ENCODE results near the gene CREBL2. TPM values are rescaled to one million over a fixed set of nuclear protein-coding genes. Genes with fewer than 3 reads are reported as not detected.
A peak's percentile ranks its signal among the peaks of the same experiment; 100 is the strongest.

CREBL2 gene
- total and polyA plus RNA-seq, 10 of the 15 experiments (the other 5 are each of a cell fraction or from before 2014, with no cell fraction given) = 4.6 to 19.1 (median 13.5) TPM

DNA sequence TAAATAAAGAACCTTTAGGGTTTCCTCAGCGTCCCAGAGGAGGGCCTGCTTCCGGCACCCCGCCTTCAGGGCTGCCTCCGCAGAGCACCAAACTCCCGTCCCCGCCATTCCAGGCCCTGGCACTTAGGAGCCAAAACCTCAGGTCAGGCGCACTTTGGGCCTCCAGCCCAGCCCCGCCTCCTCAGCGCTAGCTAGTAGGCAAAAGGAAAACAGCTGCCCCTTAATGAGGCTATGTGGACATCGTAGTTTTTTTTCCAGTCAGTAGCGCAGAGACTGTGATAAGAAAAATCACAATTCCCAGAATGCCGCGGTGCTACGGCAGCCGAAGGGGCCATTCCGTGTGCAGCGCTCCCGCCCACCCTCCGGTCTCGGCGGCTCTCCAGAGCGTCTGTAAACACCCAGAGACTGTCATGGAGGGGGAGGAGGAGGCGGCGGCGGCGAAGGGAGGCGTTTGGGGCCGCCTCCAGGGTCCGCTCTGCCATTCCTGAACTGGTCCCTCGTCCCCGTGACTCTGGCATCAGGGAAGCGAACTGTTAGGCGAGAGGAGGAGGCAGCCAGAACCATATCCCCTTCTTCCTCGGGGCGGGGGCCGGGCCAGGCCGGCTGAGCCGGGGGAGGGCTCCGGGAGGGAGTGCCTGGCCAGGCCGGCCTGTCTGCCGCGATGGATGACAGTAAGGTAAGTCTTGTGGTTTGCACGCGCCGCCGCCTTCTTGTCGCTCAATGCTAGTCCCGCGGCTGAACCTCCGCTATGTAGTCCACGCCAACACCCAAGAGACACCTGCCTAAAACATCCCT lies at the start of gene CREBL2 (continued):
- TF ChIP-seq ZBTB33 (IDR thresholded peaks at IDR 0.05) (no peak), SIN3A (IDR thresholded peaks at IDR 0.05; ENCODE audit: low read depth, low read length) (peak; percentile 89), E2F4 (IDR thresholded peaks at IDR 0.05; ENCODE audit: low read depth, low read length) (0 out of 2 replicates have a peak, but pooled peaks have one; percentile 20), CHD1 (IDR thresholded peaks at IDR 0.05; ENCODE audit: low read depth, low read length) (no peak), DPF2 (IDR thresholded peaks at IDR 0.05) (peak; percentile 20), HCFC1 (IDR thresholded peaks at IDR 0.05; ENCODE audit: low read length) (peak; percentile 92), MXI1 (IDR thresholded peaks at IDR 0.05; ENCODE audit: low read depth, low read length) (peak; percentile 76), YY1 (IDR thresholded peaks at IDR 0.05; ENCODE audit: low read depth, low read length) (peak; percentile 87), ZSCAN29 (IDR thresholded peaks at IDR 0.05) (no peak), PAX5 (IDR thresholded peaks at IDR 0.05; ENCODE audit: borderline replicate concordance, low read depth, low read length) (0 out of 2 replicates have a peak, but pooled peaks have one; percentile 8), ZNF384 (IDR thresholded peaks at IDR 0.05; ENCODE audit: borderline replicate concordance, low read depth, low read length) (peak; percentile 63; the same call in 1 of the 2 replicates), CREM (IDR thresholded peaks at IDR 0.05; ENCODE audit: low read depth) (peak; percentile 76), POLR2AphosphoS5 (IDR thresholded peaks at IDR 0.05; ENCODE audit: low read length) (peak; percentile 44), CREB1 (IDR thresholded peaks at IDR 0.05; ENCODE audit: low read depth) (peak; percentile 53), SMAD1 (IDR thresholded peaks at IDR 0.05; ENCODE audit: low read depth, partially characterized antibody) (peak; percentile 44)
- TF ChIP-seq, protein P1, sequence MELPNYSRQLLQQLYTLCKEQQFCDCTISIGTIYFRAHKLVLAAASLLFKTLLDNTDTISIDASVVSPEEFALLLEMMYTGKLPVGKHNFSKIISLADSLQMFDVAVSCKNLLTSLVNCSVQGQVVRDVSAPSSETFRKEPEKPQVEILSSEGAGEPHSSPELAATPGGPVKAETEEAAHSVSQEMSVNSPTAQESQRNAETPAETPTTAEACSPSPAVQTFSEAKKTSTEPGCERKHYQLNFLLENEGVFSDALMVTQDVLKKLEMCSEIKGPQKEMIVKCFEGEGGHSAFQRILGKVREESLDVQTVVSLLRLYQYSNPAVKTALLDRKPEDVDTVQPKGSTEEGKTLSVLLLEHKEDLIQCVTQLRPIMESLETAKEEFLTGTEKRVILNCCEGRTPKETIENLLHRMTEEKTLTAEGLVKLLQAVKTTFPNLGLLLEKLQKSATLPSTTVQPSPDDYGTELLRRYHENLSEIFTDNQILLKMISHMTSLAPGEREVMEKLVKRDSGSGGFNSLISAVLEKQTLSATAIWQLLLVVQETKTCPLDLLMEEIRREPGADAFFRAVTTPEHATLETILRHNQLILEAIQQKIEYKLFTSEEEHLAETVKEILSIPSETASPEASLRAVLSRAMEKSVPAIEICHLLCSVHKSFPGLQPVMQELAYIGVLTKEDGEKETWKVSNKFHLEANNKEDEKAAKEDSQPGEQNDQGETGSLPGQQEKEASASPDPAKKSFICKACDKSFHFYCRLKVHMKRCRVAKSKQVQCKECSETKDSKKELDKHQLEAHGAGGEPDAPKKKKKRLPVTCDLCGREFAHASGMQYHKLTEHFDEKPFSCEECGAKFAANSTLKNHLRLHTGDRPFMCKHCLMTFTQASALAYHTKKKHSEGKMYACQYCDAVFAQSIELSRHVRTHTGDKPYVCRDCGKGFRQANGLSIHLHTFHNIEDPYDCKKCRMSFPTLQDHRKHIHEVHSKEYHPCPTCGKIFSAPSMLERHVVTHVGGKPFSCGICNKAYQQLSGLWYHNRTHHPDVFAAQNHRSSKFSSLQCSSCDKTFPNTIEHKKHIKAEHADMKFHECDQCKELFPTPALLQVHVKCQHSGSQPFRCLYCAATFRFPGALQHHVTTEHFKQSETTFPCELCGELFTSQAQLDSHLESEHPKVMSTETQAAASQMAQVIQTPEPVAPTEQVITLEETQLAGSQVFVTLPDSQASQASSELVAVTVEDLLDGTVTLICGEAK (IDR thresholded peaks at IDR 0.05; ENCODE audit: borderline replicate concordance) = peak; percentile 69; the same call in 1 of the 2 replicates
- TF ChIP-seq, protein P2, sequence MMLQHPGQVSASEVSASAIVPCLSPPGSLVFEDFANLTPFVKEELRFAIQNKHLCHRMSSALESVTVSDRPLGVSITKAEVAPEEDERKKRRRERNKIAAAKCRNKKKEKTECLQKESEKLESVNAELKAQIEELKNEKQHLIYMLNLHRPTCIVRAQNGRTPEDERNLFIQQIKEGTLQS (IDR thresholded peaks at IDR 0.05; ENCODE audit: borderline replicate concordance, extremely low read depth, low read depth, low read length) = no peak
- TF ChIP-seq, protein P3, sequence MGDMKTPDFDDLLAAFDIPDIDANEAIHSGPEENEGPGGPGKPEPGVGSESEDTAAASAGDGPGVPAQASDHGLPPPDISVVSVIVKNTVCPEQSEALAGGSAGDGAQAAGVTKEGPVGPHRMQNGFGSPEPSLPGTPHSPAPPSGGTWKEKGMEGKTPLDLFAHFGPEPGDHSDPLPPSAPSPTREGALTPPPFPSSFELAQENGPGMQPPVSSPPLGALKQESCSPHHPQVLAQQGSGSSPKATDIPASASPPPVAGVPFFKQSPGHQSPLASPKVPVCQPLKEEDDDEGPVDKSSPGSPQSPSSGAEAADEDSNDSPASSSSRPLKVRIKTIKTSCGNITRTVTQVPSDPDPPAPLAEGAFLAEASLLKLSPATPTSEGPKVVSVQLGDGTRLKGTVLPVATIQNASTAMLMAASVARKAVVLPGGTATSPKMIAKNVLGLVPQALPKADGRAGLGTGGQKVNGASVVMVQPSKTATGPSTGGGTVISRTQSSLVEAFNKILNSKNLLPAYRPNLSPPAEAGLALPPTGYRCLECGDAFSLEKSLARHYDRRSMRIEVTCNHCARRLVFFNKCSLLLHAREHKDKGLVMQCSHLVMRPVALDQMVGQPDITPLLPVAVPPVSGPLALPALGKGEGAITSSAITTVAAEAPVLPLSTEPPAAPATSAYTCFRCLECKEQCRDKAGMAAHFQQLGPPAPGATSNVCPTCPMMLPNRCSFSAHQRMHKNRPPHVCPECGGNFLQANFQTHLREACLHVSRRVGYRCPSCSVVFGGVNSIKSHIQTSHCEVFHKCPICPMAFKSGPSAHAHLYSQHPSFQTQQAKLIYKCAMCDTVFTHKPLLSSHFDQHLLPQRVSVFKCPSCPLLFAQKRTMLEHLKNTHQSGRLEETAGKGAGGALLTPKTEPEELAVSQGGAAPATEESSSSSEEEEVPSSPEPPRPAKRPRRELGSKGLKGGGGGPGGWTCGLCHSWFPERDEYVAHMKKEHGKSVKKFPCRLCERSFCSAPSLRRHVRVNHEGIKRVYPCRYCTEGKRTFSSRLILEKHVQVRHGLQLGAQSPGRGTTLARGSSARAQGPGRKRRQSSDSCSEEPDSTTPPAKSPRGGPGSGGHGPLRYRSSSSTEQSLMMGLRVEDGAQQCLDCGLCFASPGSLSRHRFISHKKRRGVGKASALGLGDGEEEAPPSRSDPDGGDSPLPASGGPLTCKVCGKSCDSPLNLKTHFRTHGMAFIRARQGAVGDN (IDR thresholded peaks at IDR 0.05) = peak; percentile 94

Measured in GM12878 (cell line).